ENCODE data around the gene CFAP300. TPM values are rescaled to one million over a fixed set of nuclear protein-coding genes. Genes with fewer than 3 reads are reported as not detected.

Gene CFAP300
- total and polyA plus RNA-seq, 12 donors, result 2.7 to 9.5 (median 4.4) TPM

- Histone ChIP-seq H3K36me3 (replicated peaks in 1 of 2) (peaks cover 0 to 4% of the 10 kb centered on the region in 2 donors), H3K27me3 (no peaks in the 10 kb centered on the region), H3K4me3 (no peak overlapping the region), H3K27ac (no peak overlapping the region), H3K9me3 (replicated peaks in 1 of 3) (no peaks in the 10 kb centered on the region), H3K4me1 (replicated peaks in 1 of 2) (peaks cover 8 to 49% of the 10 kb centered on the region in 2 donors)
- no peak for TF ChIP-seq CTCF (IDR thresholded peaks at IDR 0.05)
- TF ChIP-seq POLR2A (IDR thresholded peaks at IDR 0.05), result no peak
- 71 to 80% (median 73%) methylated on average over 3 of the region's 3 CpGs for WGBS, 4 donors
- DNase-seq, result no peak
- intact Hi-C loops (cut with DNase I), result no loop called here
Measured at GRCh38 chr11:102118937-102119336, 71.7 kb downstream of the CFAP300 start.

- H3K4me1 ChIP-seq (replicated peaks in 1 of 2), result peaks cover 8 to 44% of the 10 kb centered on the region in 2 donors
- H3K4me3 ChIP-seq, result no peak overlapping the region
Measured at GRCh38 chr11:102119997-102120396, 72.8 kb downstream of the CFAP300 start.

GRCh38 chr11:102120437-102120973 is 73.3 kb downstream of the CFAP300 start:
- intact Hi-C loops (cut with DNase I), result no loop called here
- WGBS, 4 donors, result 59 to 67% (median 66%) methylated on average over 3 of the region's 3 CpGs
- DNase-seq, result no peak
- Histone ChIP-seq H3K4me3 (no peak overlapping the region), H3K4me1 (replicated peaks in 1 of 2) (peaks cover 8 to 39% of the 10 kb centered on the region in 2 donors), H3K36me3 (replicated peaks in 1 of 2) (peaks cover 0 to 4% of the 10 kb centered on the region in 2 donors), H3K27me3 (no peaks in the 10 kb centered on the region), H3K27ac (no peak overlapping the region), H3K9me3 (replicated peaks in 1 of 3) (no peaks in the 10 kb centered on the region)
- no peak for TF ChIP-seq CTCF (IDR thresholded peaks at IDR 0.05)
- no peak for TF ChIP-seq POLR2A (IDR thresholded peaks at IDR 0.05)

More at GRCh38 chr11:102119997-102120396, 72.8 kb downstream of the CFAP300 start:
- Histone ChIP-seq H3K27ac (no peak overlapping the region), H3K36me3 (replicated peaks in 1 of 2) (peaks cover 0 to 4% of the 10 kb centered on the region in 2 donors), H3K27me3 (no peaks in the 10 kb centered on the region), H3K9me3 (replicated peaks in 1 of 3) (no peaks in the 10 kb centered on the region)
- intact Hi-C loops (cut with DNase I), result no loop called here
- 56 to 72% (median 61%) methylated on average over 4 of the region's 4 CpGs for WGBS, 4 donors
- DNase-seq, result no peak
- TF ChIP-seq CTCF (IDR thresholded peaks at IDR 0.05) (no peak), POLR2A (IDR thresholded peaks at IDR 0.05) (no peak)

- DNase-seq, result no peak
- no peaks in the 10 kb centered on the region for H3K9me3 ChIP-seq (replicated peaks in 1 of 3)
- WGBS, 4 donors, result 84 to 90% (median 89%) methylated on average over 2 of the region's 2 CpGs
- H3K36me3 ChIP-seq (replicated peaks in 1 of 2), result peaks cover 0 to under 1% of the 10 kb centered on the region in 2 donors
- peaks cover 8 to 34% of the 10 kb centered on the region in 2 donors for H3K4me1 ChIP-seq (replicated peaks in 1 of 2)
- TF ChIP-seq POLR2A (IDR thresholded peaks at IDR 0.05) (no peak), CTCF (IDR thresholded peaks at IDR 0.05) (no peak)
- intact Hi-C loops (cut with DNase I), result no loop called here
- H3K4me3 ChIP-seq, result no peak overlapping the region
- H3K27me3 ChIP-seq, result no peaks in the 10 kb centered on the region
- no peak overlapping the region for H3K27ac ChIP-seq
Measured at GRCh38 chr11:102121329-102121728, 74.1 kb downstream of the CFAP300 start.

Small RNAs within 50 kb of the gene (small RNA-seq; reads per million reads assigned to genes)
- 0 reads per million in 2 donors for gene RNA5SP535

Other genes with a start within 250 kb of the CFAP300 start
- gene CEP126, start 132.4 kb upstream of the CFAP300 start, total RNA-seq, result 10 to 100 TPM in 1 of 9 donors, 1 to 10 TPM in 8; 1.7 to 11.5 (median 3.7) TPM
- gene CEP126, start 132.4 kb upstream of the CFAP300 start, polyA plus RNA-seq, result 10 to 100 TPM in 1 of 3 donors, 1 to 10 TPM in 2; 6.5 to 18.9 (median 8.7) TPM
- under 1 TPM in 6 of 9 donors, not detected in 3; 0.06 to 0.58 (median 0.19) TPM for gene ANGPTL5, start 130.9 kb upstream of the CFAP300 start, total RNA-seq
- gene ANGPTL5, start 130.9 kb upstream of the CFAP300 start, polyA plus RNA-seq, result under 1 TPM; 0.08 to 0.22 (median 0.13) TPM
- gene YAP1, start 63.0 kb downstream of the CFAP300 start, total RNA-seq, result 100 to 1,000 TPM in 5 of 9 donors, 10 to 100 TPM in 4; 34.9 to 135 (median 102) TPM
- 10 to 100 TPM; 16.3 to 39.0 (median 19.8) TPM for gene YAP1, start 63.0 kb downstream of the CFAP300 start, polyA plus RNA-seq